Mesenchymal stem cell (in vitro differentiated cells and primary cell): Measurements from ENCODE around the gene TP53TG5.

Source experiments
- DNase-seq: peaks from one replicate; pipeline ENCODE4 v3.0.0-alpha.2; 2013
- H2AFZ ChIP-seq: one replicate; pipeline ENCODE4 v1.6.1; 2013; ENCODE audit warnings: low read depth, mild to moderate bottlenecking, control low read depth, inconsistent platforms, low read length, moderate library complexity
- H2AK5ac ChIP-seq: 2 replicates; pipeline ENCODE4 v1.6.1; 2013; ENCODE audit warnings: low read length, moderate library complexity, mild to moderate bottlenecking, inconsistent platforms; ENCODE audit not compliant: severe bottlenecking
- H2BK120ac ChIP-seq: one replicate; pipeline ENCODE4 v1.6.1; 2013; ENCODE audit warnings: low read depth, mild to moderate bottlenecking, inconsistent platforms, low read length, moderate library complexity
- H2BK12ac ChIP-seq, 2 experiments: one replicate each; pipeline ENCODE4 v1.6.1; 2013; ENCODE audit warnings: inconsistent platforms in 2 of 2, low read length in 2 of 2, mild to moderate bottlenecking in 2 of 2, moderate library complexity in 2 of 2, control low read depth in 1 of 2
- H2BK15ac ChIP-seq: one replicate; pipeline ENCODE4 v1.6.1; 2013; ENCODE audit warnings: mild to moderate bottlenecking, low read depth, inconsistent platforms; ENCODE audit not compliant: poor library complexity, severe bottlenecking
- H2BK5ac ChIP-seq: 2 replicates; pipeline ENCODE4 v1.6.1; 2013; ENCODE audit warnings: low read depth, mild to moderate bottlenecking, low read length, control low read depth, inconsistent platforms; ENCODE audit not compliant: poor library complexity, severe bottlenecking
- H3K14ac ChIP-seq, 2 experiments: one replicate each; pipeline ENCODE4 v1.6.1; 2013; ENCODE audit warnings: inconsistent platforms in 2 of 2, low read length in 2 of 2, control low read depth in 1 of 2, mild to moderate bottlenecking in 1 of 2, moderate library complexity in 1 of 2
- H3K18ac ChIP-seq, 2 experiments: one replicate each; pipeline ENCODE4 v1.6.1; 2013; ENCODE audit warnings: inconsistent platforms in 2 of 2, low read length in 2 of 2, control low read depth in 1 of 2, low read depth in 1 of 2, mild to moderate bottlenecking in 1 of 2
- H3K23ac ChIP-seq, 2 experiments: one replicate each; pipeline ENCODE4 v1.6.1; 2013; ENCODE audit warnings: inconsistent platforms in 2 of 2, low read length in 2 of 2, mild to moderate bottlenecking in 2 of 2, moderate library complexity in 2 of 2, control low read depth in 1 of 2
- H3K27ac ChIP-seq: 2 replicates; pipeline ENCODE4 v1.5.1; 2013; ENCODE audit warnings: mild to moderate bottlenecking, moderate library complexity, low read length, control low read depth, inconsistent platforms; ENCODE audit not compliant: poor library complexity, severe bottlenecking
- H3K27me3 ChIP-seq, 2 experiments: 2 replicates each; pipeline versions ENCODE4 v1.6.1 to v1.7.0; 2013; ENCODE audit warnings: low read length in 2 of 2, mild to moderate bottlenecking in 2 of 2, moderate library complexity in 2 of 2, control low read depth in 1 of 2, inconsistent platforms in 1 of 2; ENCODE audit not compliant: control insufficient read depth in 1 of 2, insufficient read depth in 1 of 2
- H3K36me3 ChIP-seq, 2 experiments: 2 replicates each; pipeline versions ENCODE4 v1.6.1 to v1.7.0; 2013; ENCODE audit warnings: low read length in 2 of 2, control low read depth in 1 of 2, inconsistent platforms in 1 of 2, low read depth in 1 of 2, mild to moderate bottlenecking in 1 of 2; ENCODE audit not compliant: insufficient read depth in 2 of 2, control insufficient read depth in 1 of 2
- H3K4ac ChIP-seq, 2 experiments: one replicate each; pipeline ENCODE4 v1.6.1; 2013; ENCODE audit warnings: inconsistent platforms in 2 of 2, low read length in 2 of 2, mild to moderate bottlenecking in 2 of 2, moderate library complexity in 2 of 2, control low read depth in 1 of 2, low read depth in 1 of 2
- H3K4me1 ChIP-seq: 2 replicates; pipeline ENCODE4 v1.6.1; 2013; ENCODE audit warnings: low read depth, low read length, control low read depth; ENCODE audit not compliant: control insufficient read depth, insufficient read depth
- H3K4me2 ChIP-seq: 2 replicates; pipeline ENCODE4 v1.6.1; 2013; ENCODE audit warnings: low read length, mild to moderate bottlenecking, inconsistent platforms; ENCODE audit not compliant: poor library complexity, severe bottlenecking
- H3K4me3 ChIP-seq, 2 experiments: 2 replicates each; pipeline versions ENCODE4 v1.5.1 to v1.7.0; 2013; ENCODE audit warnings: low read length in 2 of 2, mild to moderate bottlenecking in 2 of 2, control low read depth in 1 of 2, low read depth in 1 of 2; ENCODE audit not compliant: insufficient read depth in 1 of 2
- H3K79me1 ChIP-seq: replicated peaks from 2 replicates; pipeline ENCODE4 v1.6.1; 2013; ENCODE audit warnings: mild to moderate bottlenecking, control low read depth, low read length, inconsistent platforms; ENCODE audit not compliant: poor library complexity, severe bottlenecking
- H3K9ac ChIP-seq: 2 replicates; pipeline ENCODE4 v1.7.0; 2013; ENCODE audit warnings: mild to moderate bottlenecking, low read length, moderate library complexity
- H3K9me3 ChIP-seq: 2 replicates; pipeline ENCODE4 v1.7.0; 2013; ENCODE audit warnings: mild to moderate bottlenecking, low read length; ENCODE audit not compliant: control insufficient read depth
- H4K8ac ChIP-seq: one replicate; pipeline ENCODE4 v1.6.1; 2013; ENCODE audit warnings: inconsistent platforms, mild to moderate bottlenecking, low read length, moderate library complexity
- H4K91ac ChIP-seq: one replicate; pipeline ENCODE4 v1.6.1; 2013; ENCODE audit warnings: mild to moderate bottlenecking, low read length, inconsistent platforms
- WGBS: methylation state at CpG from one replicate; pipeline ENCODE4 v1.1.7; 2013; ENCODE audit warnings: mixed read lengths; 5-methylcytosine and 5-hydroxymethylcytosine counted together

TP53TG5 gene

GRCh38 chr20:45404438-45404837 lies 26.3 kb upstream of the TP53TG5 start:
- Histone ChIP-seq H3K27me3 (peaks cover 0 to 3% of the 10 kb centered on the region in 2 experiments), H4K8ac (no peak overlapping the region)
- WGBS: no CpG with 5 or more reads among the region's 1 CpG

GRCh38 chr20:45402946-45403345 lies 24.8 kb upstream of the TP53TG5 start:
- no peak overlapping the region for H3K14ac ChIP-seq
- H2AK5ac ChIP-seq: no peak overlapping the region
- WGBS: no CpG with 5 or more reads among the region's 1 CpG

More at GRCh38 chr20:45404438-45404837, 26.3 kb upstream of the TP53TG5 start:
- Histone ChIP-seq H3K79me1 (peaks cover 5% of the 10 kb centered on the region), H2BK15ac (no peak overlapping the region), H4K91ac (no peak overlapping the region), H2BK5ac (no peak overlapping the region), H3K18ac (no peak overlapping the region), H3K9me3 (peaks cover 5% of the 10 kb centered on the region), H3K9ac (no peak overlapping the region), H3K4me3 (no peak overlapping the region), H2BK12ac (no peak overlapping the region), H3K4me2 (no peak overlapping the region), H3K36me3 (peaks cover 0 to 15% of the 10 kb centered on the region in 2 experiments), H3K4ac (no peak overlapping the region), H2BK120ac (no peak overlapping the region), H3K4me1 (peaks cover 14% of the 10 kb centered on the region), H3K14ac (no peak overlapping the region), H2AK5ac (no peak overlapping the region), H3K27ac (no peak overlapping the region), H3K23ac (no peak overlapping the region), H2AFZ (no peak overlapping the region)
- DNase-seq: no peak

GRCh38 chr20:45400346-45401031 lies 22.4 kb upstream of the TP53TG5 start:
- no peaks in the 10 kb centered on the region for H3K79me1 ChIP-seq
- no peak overlapping the region for H4K91ac ChIP-seq
- H2BK12ac ChIP-seq: no peak overlapping the region
- H3K36me3 ChIP-seq: peaks cover 0 to 6% of the 10 kb centered on the region in 2 experiments
- no peak for DNase-seq
- H3K23ac ChIP-seq: no peak overlapping the region
- no peak overlapping the region for H3K27ac ChIP-seq
- peaks cover 0 to 1% of the 10 kb centered on the region in 2 experiments for H3K27me3 ChIP-seq
- no peak overlapping the region for H2BK5ac ChIP-seq
- H3K18ac ChIP-seq: no peak overlapping the region
- H2AK5ac ChIP-seq: no peak overlapping the region
- no peak overlapping the region for H3K9ac ChIP-seq
- no peak overlapping the region for H2AFZ ChIP-seq
- no peak overlapping the region for H2BK15ac ChIP-seq
- no peak overlapping the region for H3K4ac ChIP-seq
- no peak overlapping the region for H2BK120ac ChIP-seq
- WGBS: 91% methylated on average over 6 of the region's 6 CpGs
- H3K14ac ChIP-seq: no peak overlapping the region
- H3K9me3 ChIP-seq: peaks cover 19% of the 10 kb centered on the region
- H3K4me2 ChIP-seq: no peak overlapping the region
- no peak overlapping the region for H3K4me3 ChIP-seq
- no peak overlapping the region for H4K8ac ChIP-seq
- peaks cover 1% of the 10 kb centered on the region for H3K4me1 ChIP-seq

More at GRCh38 chr20:45402946-45403345, 24.8 kb upstream of the TP53TG5 start:
- Histone ChIP-seq H3K18ac (no peak overlapping the region), H3K27ac (no peak overlapping the region), H2BK120ac (no peak overlapping the region), H3K9me3 (peaks cover 19% of the 10 kb centered on the region), H3K4me3 (no peak overlapping the region), H3K9ac (no peak overlapping the region), H2AFZ (no peak overlapping the region), H3K4me1 (peaks cover 14% of the 10 kb centered on the region), H2BK5ac (no peak overlapping the region), H3K79me1 (peaks cover 3% of the 10 kb centered on the region), H3K23ac (no peak overlapping the region), H3K4me2 (no peak overlapping the region), H2BK15ac (no peak overlapping the region), H3K36me3 (peaks cover 0 to 10% of the 10 kb centered on the region in 2 experiments), H3K27me3 (peaks cover 0 to 3% of the 10 kb centered on the region in 2 experiments), H4K8ac (no peak overlapping the region), H3K4ac (no peak overlapping the region), H2BK12ac (no peak overlapping the region), H4K91ac (no peak overlapping the region)
- DNase-seq: peak; percentile 83

GRCh38 chr20:45399018-45399417 lies 20.9 kb upstream of the TP53TG5 start:
- no peak overlapping the region for H2AK5ac ChIP-seq
- peaks cover 19% of the 10 kb centered on the region for H3K9me3 ChIP-seq
- H2BK12ac ChIP-seq: no peak overlapping the region
- no peak overlapping the region for H2BK15ac ChIP-seq
- no peak overlapping the region for H4K8ac ChIP-seq
- no peak overlapping the region for H3K4ac ChIP-seq
- whole genome bisulfite sequencing: no CpG with 5 or more reads among the region's 1 CpG
- H3K18ac ChIP-seq: no peak overlapping the region
- H3K14ac ChIP-seq: no peak overlapping the region
- no peak overlapping the region for H3K4me3 ChIP-seq
- H2BK120ac ChIP-seq: no peak overlapping the region
- H3K23ac ChIP-seq: no peak overlapping the region
- H3K9ac ChIP-seq: no peak overlapping the region
- H2AFZ ChIP-seq: no peak overlapping the region
- H4K91ac ChIP-seq: no peak overlapping the region
- peaks cover 0 to 17% of the 10 kb centered on the region in 2 experiments for H3K36me3 ChIP-seq
- H3K79me1 ChIP-seq: no peaks in the 10 kb centered on the region
- no peaks in the 10 kb centered on the region for H3K4me1 ChIP-seq
- H3K27me3 ChIP-seq: no peaks in the 10 kb centered on the region
- H2BK5ac ChIP-seq: no peak overlapping the region
- no peak for DNase-seq
- no peak overlapping the region for H3K4me2 ChIP-seq
- no peak overlapping the region for H3K27ac ChIP-seq
